GM12878 (cell line): ENCODE data around the gene ZNF629.

Experiments used
- EZH2 ChIP-seq: IDR thresholded peaks from 2 replicates; pipeline ENCODE4 v1.6.1; 2012; ENCODE audit warnings: low read depth, mild to moderate bottlenecking, control low read depth, inconsistent platforms, low read length, borderline replicate concordance; ENCODE audit not compliant: control insufficient read depth
- TAF1 ChIP-seq: IDR thresholded peaks from 2 replicates; pipeline ENCODE4 v1.6.1; 2011; ENCODE audit warnings: mild to moderate bottlenecking, low read depth, low read length, borderline replicate concordance
- TF ChIP-seq, protein P1 (sequence below), 3 experiments: IDR thresholded peaks in 2 of 3; conservative IDR thresholded peaks in 1 of 3; 2 replicates each; pipeline ENCODE4 v1.5.1; 2011; ENCODE audit warnings: low read depth in 3 of 3, low read length in 3 of 3, mild to moderate bottlenecking in 3 of 3, control low read depth in 2 of 3, moderate library complexity in 2 of 3, inconsistent platforms in 1 of 3, mixed read lengths in 1 of 3; ENCODE audit not compliant: control insufficient read depth in 2 of 3, insufficient read depth in 1 of 3; ENCODE audit errors: extremely low read depth in 1 of 3

DNA sequence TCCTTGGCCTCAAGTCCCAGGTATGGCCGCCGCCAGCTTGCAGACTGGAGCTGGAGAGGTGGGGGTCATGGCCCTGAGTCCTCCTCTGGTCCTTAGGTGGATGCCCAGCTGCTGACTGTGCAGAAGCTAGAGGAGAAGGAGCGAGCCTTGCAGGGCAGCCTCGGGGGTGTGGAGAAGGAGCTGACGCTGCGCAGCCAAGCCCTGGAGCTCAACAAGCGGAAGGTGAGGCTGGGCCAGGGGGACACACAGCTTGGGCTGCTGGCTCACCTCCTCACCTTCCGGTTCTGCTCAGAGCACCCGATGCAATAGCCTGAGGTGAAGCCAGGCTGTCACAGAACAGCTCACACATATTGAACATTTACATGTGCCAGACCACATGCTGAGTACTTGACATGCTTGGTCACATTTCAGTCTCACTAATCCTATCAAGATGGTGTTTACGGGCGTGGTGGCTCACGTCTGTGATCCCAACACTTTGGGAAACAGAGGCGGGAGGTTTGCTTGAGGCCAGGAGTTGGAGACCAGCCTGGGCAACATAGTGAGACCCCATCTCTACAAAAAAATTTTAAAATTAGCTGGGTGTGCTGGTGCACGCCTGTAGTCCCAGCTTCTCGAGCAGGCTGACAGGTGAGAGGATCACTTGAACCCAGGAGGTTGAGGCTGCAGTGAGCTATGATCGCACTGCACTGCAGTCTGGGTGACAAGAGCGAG is 17.5 kb downstream of the ZNF629 start:
- no peak for TF ChIP-seq TAF1
- no peak for TF ChIP-seq EZH2
- TF ChIP-seq, protein P1, sequence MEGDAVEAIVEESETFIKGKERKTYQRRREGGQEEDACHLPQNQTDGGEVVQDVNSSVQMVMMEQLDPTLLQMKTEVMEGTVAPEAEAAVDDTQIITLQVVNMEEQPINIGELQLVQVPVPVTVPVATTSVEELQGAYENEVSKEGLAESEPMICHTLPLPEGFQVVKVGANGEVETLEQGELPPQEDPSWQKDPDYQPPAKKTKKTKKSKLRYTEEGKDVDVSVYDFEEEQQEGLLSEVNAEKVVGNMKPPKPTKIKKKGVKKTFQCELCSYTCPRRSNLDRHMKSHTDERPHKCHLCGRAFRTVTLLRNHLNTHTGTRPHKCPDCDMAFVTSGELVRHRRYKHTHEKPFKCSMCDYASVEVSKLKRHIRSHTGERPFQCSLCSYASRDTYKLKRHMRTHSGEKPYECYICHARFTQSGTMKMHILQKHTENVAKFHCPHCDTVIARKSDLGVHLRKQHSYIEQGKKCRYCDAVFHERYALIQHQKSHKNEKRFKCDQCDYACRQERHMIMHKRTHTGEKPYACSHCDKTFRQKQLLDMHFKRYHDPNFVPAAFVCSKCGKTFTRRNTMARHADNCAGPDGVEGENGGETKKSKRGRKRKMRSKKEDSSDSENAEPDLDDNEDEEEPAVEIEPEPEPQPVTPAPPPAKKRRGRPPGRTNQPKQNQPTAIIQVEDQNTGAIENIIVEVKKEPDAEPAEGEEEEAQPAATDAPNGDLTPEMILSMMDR (IDR thresholded peaks at IDR 0.05 in 2 of 3, conservative IDR thresholded peaks at IDR 0.05 in 1 of 3; ENCODE audit: control insufficient read depth in 2 of 3, extremely low read depth in 1 of 3, insufficient read depth in 1 of 3, low read depth in 3 of 3, low read length in 3 of 3), result no peak
